Measurements from ENCODE around the gene CDKN2B-AS1.

GRCh38 chr9:22005702-22006606 lies 11.4 kb downstream of the CDKN2B-AS1 start:
- TF ChIP-seq MAFK (IDR thresholded peaks at IDR 0.05; ENCODE audit: partially characterized antibody) (no peak), CTCF (IDR thresholded peaks at IDR 0.05) (no peak), JUN (IDR thresholded peaks at IDR 0.05) (no peak), RFX5 (IDR thresholded peaks at IDR 0.05) (no peak), SMC3 (IDR thresholded peaks at IDR 0.05) (no peak), MAX (IDR thresholded peaks at IDR 0.05) (no peak), MYC (IDR thresholded peaks at IDR 0.05; ENCODE audit: borderline replicate concordance, low read length) (no peak), KDM1A (IDR thresholded peaks at IDR 0.05; ENCODE audit: low read depth) (no peak)
- TF ChIP-seq, protein P1, sequence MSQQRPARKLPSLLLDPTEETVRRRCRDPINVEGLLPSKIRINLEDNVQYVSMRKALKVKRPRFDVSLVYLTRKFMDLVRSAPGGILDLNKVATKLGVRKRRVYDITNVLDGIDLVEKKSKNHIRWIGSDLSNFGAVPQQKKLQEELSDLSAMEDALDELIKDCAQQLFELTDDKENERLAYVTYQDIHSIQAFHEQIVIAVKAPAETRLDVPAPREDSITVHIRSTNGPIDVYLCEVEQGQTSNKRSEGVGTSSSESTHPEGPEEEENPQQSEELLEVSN (IDR thresholded peaks at IDR 0.05; ENCODE audit: borderline replicate concordance, low read depth): no peak
